8988T (cell line): ENCODE data around the gene ANKRD44.

Experiments
- DNase-seq: peaks from one replicate; pipeline ENCODE4 v3.0.0; 2011

Gene ANKRD44

GRCh38 chr2:197168705-197169104 is 141.9 kb downstream of the ANKRD44 start:
- DNase-seq: peak; percentile 67

GRCh38 chr2:197167608-197168314 is 142.8 kb downstream of the ANKRD44 start:
- DNase-seq: no peak

- DNase-seq: no peak
Measured at GRCh38 chr2:197165020-197165419, 145.6 kb downstream of the ANKRD44 start.

- DNase-seq: no peak
Measured at GRCh38 chr2:197164141-197164754, 146.3 kb downstream of the ANKRD44 start.

GRCh38 chr2:197163712-197164140 is 146.9 kb downstream of the ANKRD44 start:
- no peak for DNase-seq

- no peak for DNase-seq
Measured at GRCh38 chr2:197161774-197162173, 148.8 kb downstream of the ANKRD44 start.

GRCh38 chr2:197159661-197160211 is 150.8 kb downstream of the ANKRD44 start:
- peak; percentile 34 for DNase-seq

- no peak for DNase-seq
Measured at GRCh38 chr2:197158591-197159550, 151.7 kb downstream of the ANKRD44 start.

- no peak for DNase-seq
Measured at GRCh38 chr2:197157879-197158537, 152.6 kb downstream of the ANKRD44 start.

GRCh38 chr2:197156771-197157170 is 153.8 kb downstream of the ANKRD44 start:
- no peak for DNase-seq

- no peak for DNase-seq
Measured at GRCh38 chr2:197152451-197153228, 157.9 kb downstream of the ANKRD44 start.

GRCh38 chr2:197149546-197149945 is 161.0 kb downstream of the ANKRD44 start:
- DNase-seq: no peak

GRCh38 chr2:197148401-197148800 is 162.2 kb downstream of the ANKRD44 start:
- DNase-seq: no peak

GRCh38 chr2:197147942-197148341 is 162.6 kb downstream of the ANKRD44 start:
- no peak for DNase-seq

- DNase-seq: no peak
Measured at GRCh38 chr2:197146995-197147394, 163.6 kb downstream of the ANKRD44 start.

- no peak for DNase-seq
Measured at GRCh38 chr2:197145471-197146056, 165.0 kb downstream of the ANKRD44 start.

- no peak for DNase-seq
Measured at GRCh38 chr2:197144183-197144582, 166.4 kb downstream of the ANKRD44 start.

GRCh38 chr2:197141702-197142473 is 168.7 kb downstream of the ANKRD44 start:
- DNase-seq: no peak

GRCh38 chr2:197140045-197140444 is 170.5 kb downstream of the ANKRD44 start:
- DNase-seq: no peak

GRCh38 chr2:197138506-197138905 is 172.1 kb downstream of the ANKRD44 start:
- no peak for DNase-seq
